GM12878 (cell line): ENCODE measurements around the gene SLC22A3. TPM values are rescaled to one million over a fixed set of nuclear protein-coding genes. Genes with fewer than 3 reads are reported as not detected.

Source experiments
- ATAC-seq: fragments of 200-7000 bp; cut with Tn5 transposase; 3 replicates; pipeline ENCODE4 v1.9.1; 2020; ENCODE audit warnings: mild to moderate bottlenecking, moderate library complexity
- BruUV-seq: library from RNA; stranded (reverse); fragments of 400-500 nt; replicated peaks from 2 replicates; lab custom pipeline; 2021; lab: Mats Ljungman, UMichigan
- CTCF ChIA-PET: fragments of 300-600 bp; sonication (Branson Sonifier 250); formaldehyde crosslinking; extraction: SDS; loops from one replicate; lab custom pipeline; 2021; ENCODE audit warnings: inconsistent platforms; lab: Yijun Ruan, JAX
- POLR2A ChIA-PET: fragments of 350-600 bp; formaldehyde crosslinking; extraction: SDS; loops from one replicate; lab custom pipeline; 2021; ENCODE audit warnings: inconsistent platforms; lab: Charles Lee
- RAD21 ChIA-PET: fragments of 300-600 bp; sonication (Branson Sonifier 250); formaldehyde crosslinking; loops from one replicate; lab custom pipeline; 2023; ENCODE audit warnings: antibody characterized with exemption; ENCODE audit not compliant: unreplicated experiment; lab: Charles Lee
- SMC1A ChIA-PET: fragments of 300-600 bp; sonication (Branson Sonifier 250); formaldehyde crosslinking; loops from one replicate; lab custom pipeline; 2023; ENCODE audit not compliant: unreplicated experiment, uncharacterized antibody; lab: Charles Lee
- DNase-seq: peaks from one replicate; pipeline ENCODE4 v3.0.0-alpha.2; 2011; ENCODE audit warnings: low read depth, low spot score
- FAIRE-seq: peaks from 3 replicates; lab custom pipeline; 2011; peaks lifted over from hg19 to GRCh38; lab: Jason Lieb, UNC
- H2AFZ ChIP-seq: 2 replicates; pipeline ENCODE4 v1.6.0; 2011; ENCODE audit warnings: low read depth, low read length, control low read depth; ENCODE audit not compliant: control insufficient read depth
- H3K27ac ChIP-seq: 2 replicates; pipeline ENCODE4 v1.5.1; 2011; ENCODE audit warnings: control low read depth; ENCODE audit not compliant: control insufficient read depth, insufficient read depth
- H3K27me3 ChIP-seq, 2 experiments: replicated peaks in 1 of 2; 2 replicates each; pipeline versions ENCODE4 v1.6.0 to v1.6.1; 2011; ENCODE audit warnings: low read length in 1 of 2; ENCODE audit not compliant: control insufficient read depth in 2 of 2, insufficient read depth in 2 of 2
- H3K36me3 ChIP-seq, 2 experiments: 2 replicates each; pipeline ENCODE4 v1.5.1; 2011; ENCODE audit warnings: low read length in 1 of 2; ENCODE audit not compliant: control insufficient read depth in 2 of 2, insufficient read depth in 2 of 2
- H3K4me1 ChIP-seq: 2 replicates; pipeline ENCODE4 v1.6.1; 2011; ENCODE audit warnings: mild to moderate bottlenecking, low read length, moderate library complexity, mixed read lengths; ENCODE audit not compliant: control insufficient read depth, insufficient read depth
- H3K4me2 ChIP-seq: 2 replicates; pipeline ENCODE4 v1.6.0; 2011; ENCODE audit warnings: control low read depth; ENCODE audit not compliant: control insufficient read depth, insufficient read depth
- H3K4me3 ChIP-seq: fragments of 200-600 bp; sonication (generic); 2 replicates; pipeline ENCODE4 v1.5.1; 2016
- H3K79me2 ChIP-seq: 2 replicates; pipeline ENCODE4 v1.6.0; 2011; ENCODE audit warnings: low read length; ENCODE audit not compliant: control insufficient read depth, insufficient read depth
- H3K9ac ChIP-seq: 2 replicates; pipeline ENCODE4 v1.8.0; 2011; ENCODE audit warnings: low read length, control low read depth, mixed read lengths; ENCODE audit not compliant: control insufficient read depth, insufficient read depth
- H3K9me3 ChIP-seq: replicated peaks from 3 replicates; pipeline ENCODE4 v1.5.1; 2011; ENCODE audit warnings: mild to moderate bottlenecking, low read length; ENCODE audit not compliant: control insufficient read depth, insufficient read depth
- H4K20me1 ChIP-seq: 2 replicates; pipeline ENCODE4 v1.6.0; 2011; ENCODE audit not compliant: control insufficient read depth, insufficient read depth
- BCL11A ChIP-seq: IDR thresholded peaks from 2 replicates; pipeline ENCODE4 v1.6.1; 2011; ENCODE audit warnings: low read depth, low read length
- DPF2 ChIP-seq: fragments of 450-650 bp; IDR thresholded peaks from 2 replicates; pipeline ENCODE4 v1.6.1; 2017; ENCODE audit warnings: mild to moderate bottlenecking
- IKZF1 ChIP-seq: fragments of 450-650 bp; conservative IDR thresholded peaks from 2 replicates; pipeline ENCODE4 v1.6.1; 2017; ENCODE audit warnings: antibody characterized with exemption, mild to moderate bottlenecking
- MAX ChIP-seq: IDR thresholded peaks from 2 replicates; pipeline ENCODE4 v1.6.1; 2012; ENCODE audit warnings: low read depth, low read length, improper control_type of control experiment
- YBX1 ChIP-seq: fragments of 450-650 bp; IDR thresholded peaks from 2 replicates; pipeline ENCODE4 v1.6.1; 2016; ENCODE audit warnings: antibody characterized with exemption
- WGBS: methylation state at CpG from one replicate; pipeline ENCODE4 v1.1.6; 2016; ENCODE audit warnings: low lambda C conversion rate; ENCODE audit not compliant: insufficient replicate concordance, insufficient coverage; ENCODE audit errors: missing lambda C conversion rate; 5-methylcytosine and 5-hydroxymethylcytosine counted together
- in situ Hi-C: fragments of 300-500 bp; cut with MboI; formaldehyde crosslinking; loops from 9 replicates; pipeline ENCODE4 v1.14.3; 2018; ENCODE audit warnings: mixed read lengths
- intact Hi-C: fragments of 100-400 bp; cut with micrococcal nuclease; formaldehyde crosslinking; loops from one replicate; pipeline ENCODE4 v1.14.2; 2022; ENCODE audit not compliant: unreplicated experiment
- polyA plus RNA-seq, 11 experiments: library from polyadenylated mRNA; depleted of rRNA in 4 of 11; unstranded in 6 of 11; stranded (reverse) in 5 of 11; fragments of >200 nt; fragmentation: Nextera tagmentation in 4 of 11; fragmentation: Illumina TruSeq in 1 of 11; extraction: Ambion mirVana in 4 of 11; extraction: Trizol in 1 of 11; gene quantifications; 1 replicate in 1 of 11; 2 replicates in 10 of 11; pipeline versions ENCODE4 v1.2.1 to v1.2.3, GENCODE V29; 2011 to 2016; ENCODE audit warnings: inconsistent platforms in 2 of 11, missing spikeins in 2 of 11, low read depth in 1 of 11
- total RNA-seq, 4 experiments: library from RNA; depleted of rRNA in 3 of 4; stranded (reverse); fragments of >200 nt in 3 of 4; fragmentation: Illumina TruSeq in 1 of 4; extraction: Trizol in 1 of 4; gene quantifications; 2 replicates each; pipeline versions ENCODE4 v1.2.1 to v1.2.3, GENCODE V29; 2013 to 2021
- TF ChIP-seq, protein P1 (sequence below): fragments of 450-650 bp; IDR thresholded peaks from 2 replicates; pipeline ENCODE4 v1.6.1; 2017; ENCODE audit warnings: borderline replicate concordance
- TF ChIP-seq, protein P2 (sequence below): IDR thresholded peaks from 2 replicates; pipeline ENCODE4 v1.6.1; 2012; ENCODE audit warnings: mild to moderate bottlenecking, low read depth, low read length
- TF ChIP-seq, protein P3 (sequence below), 3 experiments: IDR thresholded peaks in 2 of 3; conservative IDR thresholded peaks in 1 of 3; 2 replicates each; pipeline ENCODE4 v1.5.1; 2011; ENCODE audit warnings: low read depth in 3 of 3, low read length in 3 of 3, mild to moderate bottlenecking in 3 of 3, control low read depth in 2 of 3, moderate library complexity in 2 of 3, inconsistent platforms in 1 of 3, mixed read lengths in 1 of 3; ENCODE audit not compliant: control insufficient read depth in 2 of 3, insufficient read depth in 1 of 3; ENCODE audit errors: extremely low read depth in 1 of 3

SLC22A3 gene
- total and polyA plus RNA-seq, 10 of the 15 experiments (the other 5 are each of a cell fraction or from before 2014, with no cell fraction given): 0.07 to 0.15 TPM; not detected in 8

DNA sequence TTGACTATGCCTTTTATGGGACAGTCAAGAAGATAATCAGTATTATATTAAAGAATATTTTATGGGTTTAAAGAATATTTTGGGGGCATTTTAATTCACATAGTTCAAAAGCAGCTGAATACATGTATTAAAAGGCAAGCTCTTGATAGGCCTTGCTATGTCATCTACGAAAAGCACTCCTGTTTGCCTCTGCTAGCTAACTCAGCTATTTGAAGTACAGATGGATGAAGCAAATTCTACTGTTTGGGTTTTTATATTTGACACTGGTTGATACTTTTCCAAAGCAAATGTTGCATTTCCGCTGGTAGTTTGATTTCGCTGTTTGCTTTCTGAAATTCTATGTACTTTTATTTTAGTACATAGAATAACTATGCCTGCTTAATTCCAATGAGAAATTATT lies 47.0 kb downstream of the SLC22A3 start:
- TF ChIP-seq MAX (no peak), DPF2 (no peak), YBX1 (no peak), BCL11A (no peak), IKZF1 (no peak)
- TF ChIP-seq, protein P1, sequence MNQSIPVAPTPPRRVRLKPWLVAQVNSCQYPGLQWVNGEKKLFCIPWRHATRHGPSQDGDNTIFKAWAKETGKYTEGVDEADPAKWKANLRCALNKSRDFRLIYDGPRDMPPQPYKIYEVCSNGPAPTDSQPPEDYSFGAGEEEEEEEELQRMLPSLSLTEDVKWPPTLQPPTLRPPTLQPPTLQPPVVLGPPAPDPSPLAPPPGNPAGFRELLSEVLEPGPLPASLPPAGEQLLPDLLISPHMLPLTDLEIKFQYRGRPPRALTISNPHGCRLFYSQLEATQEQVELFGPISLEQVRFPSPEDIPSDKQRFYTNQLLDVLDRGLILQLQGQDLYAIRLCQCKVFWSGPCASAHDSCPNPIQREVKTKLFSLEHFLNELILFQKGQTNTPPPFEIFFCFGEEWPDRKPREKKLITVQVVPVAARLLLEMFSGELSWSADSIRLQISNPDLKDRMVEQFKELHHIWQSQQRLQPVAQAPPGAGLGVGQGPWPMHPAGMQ: no peak
- TF ChIP-seq, protein P2, sequence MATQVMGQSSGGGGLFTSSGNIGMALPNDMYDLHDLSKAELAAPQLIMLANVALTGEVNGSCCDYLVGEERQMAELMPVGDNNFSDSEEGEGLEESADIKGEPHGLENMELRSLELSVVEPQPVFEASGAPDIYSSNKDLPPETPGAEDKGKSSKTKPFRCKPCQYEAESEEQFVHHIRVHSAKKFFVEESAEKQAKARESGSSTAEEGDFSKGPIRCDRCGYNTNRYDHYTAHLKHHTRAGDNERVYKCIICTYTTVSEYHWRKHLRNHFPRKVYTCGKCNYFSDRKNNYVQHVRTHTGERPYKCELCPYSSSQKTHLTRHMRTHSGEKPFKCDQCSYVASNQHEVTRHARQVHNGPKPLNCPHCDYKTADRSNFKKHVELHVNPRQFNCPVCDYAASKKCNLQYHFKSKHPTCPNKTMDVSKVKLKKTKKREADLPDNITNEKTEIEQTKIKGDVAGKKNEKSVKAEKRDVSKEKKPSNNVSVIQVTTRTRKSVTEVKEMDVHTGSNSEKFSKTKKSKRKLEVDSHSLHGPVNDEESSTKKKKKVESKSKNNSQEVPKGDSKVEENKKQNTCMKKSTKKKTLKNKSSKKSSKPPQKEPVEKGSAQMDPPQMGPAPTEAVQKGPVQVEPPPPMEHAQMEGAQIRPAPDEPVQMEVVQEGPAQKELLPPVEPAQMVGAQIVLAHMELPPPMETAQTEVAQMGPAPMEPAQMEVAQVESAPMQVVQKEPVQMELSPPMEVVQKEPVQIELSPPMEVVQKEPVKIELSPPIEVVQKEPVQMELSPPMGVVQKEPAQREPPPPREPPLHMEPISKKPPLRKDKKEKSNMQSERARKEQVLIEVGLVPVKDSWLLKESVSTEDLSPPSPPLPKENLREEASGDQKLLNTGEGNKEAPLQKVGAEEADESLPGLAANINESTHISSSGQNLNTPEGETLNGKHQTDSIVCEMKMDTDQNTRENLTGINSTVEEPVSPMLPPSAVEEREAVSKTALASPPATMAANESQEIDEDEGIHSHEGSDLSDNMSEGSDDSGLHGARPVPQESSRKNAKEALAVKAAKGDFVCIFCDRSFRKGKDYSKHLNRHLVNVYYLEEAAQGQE: no peak
- TF ChIP-seq, protein P3, sequence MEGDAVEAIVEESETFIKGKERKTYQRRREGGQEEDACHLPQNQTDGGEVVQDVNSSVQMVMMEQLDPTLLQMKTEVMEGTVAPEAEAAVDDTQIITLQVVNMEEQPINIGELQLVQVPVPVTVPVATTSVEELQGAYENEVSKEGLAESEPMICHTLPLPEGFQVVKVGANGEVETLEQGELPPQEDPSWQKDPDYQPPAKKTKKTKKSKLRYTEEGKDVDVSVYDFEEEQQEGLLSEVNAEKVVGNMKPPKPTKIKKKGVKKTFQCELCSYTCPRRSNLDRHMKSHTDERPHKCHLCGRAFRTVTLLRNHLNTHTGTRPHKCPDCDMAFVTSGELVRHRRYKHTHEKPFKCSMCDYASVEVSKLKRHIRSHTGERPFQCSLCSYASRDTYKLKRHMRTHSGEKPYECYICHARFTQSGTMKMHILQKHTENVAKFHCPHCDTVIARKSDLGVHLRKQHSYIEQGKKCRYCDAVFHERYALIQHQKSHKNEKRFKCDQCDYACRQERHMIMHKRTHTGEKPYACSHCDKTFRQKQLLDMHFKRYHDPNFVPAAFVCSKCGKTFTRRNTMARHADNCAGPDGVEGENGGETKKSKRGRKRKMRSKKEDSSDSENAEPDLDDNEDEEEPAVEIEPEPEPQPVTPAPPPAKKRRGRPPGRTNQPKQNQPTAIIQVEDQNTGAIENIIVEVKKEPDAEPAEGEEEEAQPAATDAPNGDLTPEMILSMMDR (IDR thresholded peaks at IDR 0.05 in 2 of 3, conservative IDR thresholded peaks at IDR 0.05 in 1 of 3; ENCODE audit: control insufficient read depth in 2 of 3, extremely low read depth in 1 of 3, insufficient read depth in 1 of 3, low read depth in 3 of 3, low read length in 3 of 3): no peak
- RAD21 ChIA-PET: no interaction called here
- no peak for FAIRE-seq
- no peak overlapping the region for H2AFZ ChIP-seq
- H3K36me3 ChIP-seq: no peaks in the 10 kb centered on the region
- no peak for ATAC-seq
- POLR2A ChIA-PET: no interaction called here
- CTCF ChIA-PET: interaction anchor here (1.0 to 1.9 kb wide), 2 partner anchors 17 to 54 kb away, joined by 3 to 5 read pairs; no protein-coding TSS in a partner anchor
- no peaks in the 10 kb centered on the region; the same call in 1 of the 2 replicates for H3K4me1 ChIP-seq
- H3K4me2 ChIP-seq: no peak overlapping the region
- no peak overlapping the region for H3K4me3 ChIP-seq
- DNase-seq: no peak
- intact Hi-C loops (no loop called here), in situ Hi-C loops (no loop called here)
- BruUV-seq: no TSS peak
- no peak overlapping the region for H3K9ac ChIP-seq
- no peak overlapping the region for H3K27ac ChIP-seq
- H4K20me1 ChIP-seq: no peaks in the 10 kb centered on the region
- H3K9me3 ChIP-seq: no peaks in the 10 kb centered on the region; the same call in 2 of the 3 replicates
- no peaks in the 10 kb centered on the region for H3K79me2 ChIP-seq
- SMC1A ChIA-PET: no interaction called here
- no peaks in the 10 kb centered on the region for H3K27me3 ChIP-seq
- WGBS: 71% methylated on average over 3 of the region's 3 CpGs
